Activated T-cell treated with anti-CD3 and anti-CD28 coated beads, Interleukin-2, amount 50 U/mL, for 72 hours (primary cell): ENCODE data around the gene CDC42BPB. TPM values are rescaled to one million over a fixed set of nuclear protein-coding genes. Genes with fewer than 3 reads are reported as not detected.

Experiments used
- ATAC-seq, 2 donors: fragments of 150-1000 bp; cut with Tn5 transposase; replicated peaks in 1 of 2; 2 replicates each; pipeline ENCODE4 v1.10.0; 2021; ENCODE audit warnings: moderate library complexity in 2 of 2, mild to moderate bottlenecking in 1 of 2
- DNase-seq, 2 donors: peaks; one replicate each; pipeline ENCODE4 v3.0.0; 2021 to 2022; ENCODE audit warnings: mixed read lengths in 1 of 2
- H3K27ac Mint-ChIP-seq: one replicate; pipeline ENCODE4 v1.8.0; 2022; ENCODE audit warnings: mild to moderate bottlenecking, moderate library complexity, mixed read lengths
- H3K27me3 Mint-ChIP-seq: one replicate; pipeline ENCODE4 v1.8.0; 2022; ENCODE audit warnings: low read depth, mixed read lengths
- H3K36me3 Mint-ChIP-seq, 2 donors: one replicate each; pipeline ENCODE4 v1.8.0; 2022; ENCODE audit warnings: mixed read lengths in 2 of 2, mild to moderate bottlenecking in 1 of 2; ENCODE audit not compliant: insufficient read depth in 2 of 2
- H3K4me1 Mint-ChIP-seq: one replicate; pipeline ENCODE4 v1.8.0; 2022; ENCODE audit warnings: low read depth, mixed read lengths
- H3K4me3 Mint-ChIP-seq, 2 donors: one replicate each; pipeline ENCODE4 v1.8.0; 2022; ENCODE audit warnings: mild to moderate bottlenecking in 2 of 2, mixed read lengths in 2 of 2, moderate library complexity in 2 of 2
- H3K9me3 Mint-ChIP-seq, 2 donors: one replicate each; pipeline ENCODE4 v1.8.0; 2022; ENCODE audit warnings: mixed read lengths in 2 of 2
- total RNA-seq, 2 donors: library from RNA; stranded (reverse); gene quantifications; one replicate each; pipeline ENCODE4 v1.2.3, GENCODE V29; 2022

The CDC42BPB gene
- total RNA-seq, 2 donors from 2014 or later = 3.7 to 5.4 TPM

DNA sequence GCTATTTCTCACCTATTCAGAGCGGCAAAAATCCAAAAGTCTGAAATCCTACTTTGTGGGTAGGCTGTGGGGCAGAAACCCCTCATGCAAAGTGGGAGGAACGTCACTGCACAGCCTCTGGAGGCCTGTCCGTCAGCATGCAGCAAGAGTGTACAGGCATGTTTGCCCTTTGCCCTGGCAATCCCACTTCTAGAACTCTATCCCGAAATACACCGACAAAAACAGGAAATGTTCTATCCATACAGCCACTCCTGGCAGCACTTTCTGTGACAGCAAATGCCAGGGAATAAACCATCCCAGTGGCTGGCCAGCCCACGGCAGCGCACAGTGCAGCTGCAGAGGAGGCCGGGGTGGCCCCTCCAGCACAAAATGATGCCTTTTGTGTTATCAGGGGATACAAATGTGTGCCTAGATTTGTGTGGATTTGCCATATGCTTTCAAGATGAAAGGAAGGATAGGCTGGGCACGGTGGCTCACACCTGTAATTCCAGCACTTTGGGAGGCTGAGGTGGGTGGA, 95.2 kb downstream of the CDC42BPB start:
- no peaks in the 10 kb centered on the region for H3K9me3 Mint-ChIP-seq
- DNase-seq = no peak
- no peaks in the 10 kb centered on the region for H3K27me3 Mint-ChIP-seq
- no peak for ATAC-seq
- no peak overlapping the region for H3K27ac Mint-ChIP-seq
- no peak overlapping the region for H3K4me3 Mint-ChIP-seq
- no peaks in the 10 kb centered on the region for H3K4me1 Mint-ChIP-seq
- H3K36me3 Mint-ChIP-seq = peaks cover 0 to 2% of the 10 kb centered on the region in 2 donors

DNA sequence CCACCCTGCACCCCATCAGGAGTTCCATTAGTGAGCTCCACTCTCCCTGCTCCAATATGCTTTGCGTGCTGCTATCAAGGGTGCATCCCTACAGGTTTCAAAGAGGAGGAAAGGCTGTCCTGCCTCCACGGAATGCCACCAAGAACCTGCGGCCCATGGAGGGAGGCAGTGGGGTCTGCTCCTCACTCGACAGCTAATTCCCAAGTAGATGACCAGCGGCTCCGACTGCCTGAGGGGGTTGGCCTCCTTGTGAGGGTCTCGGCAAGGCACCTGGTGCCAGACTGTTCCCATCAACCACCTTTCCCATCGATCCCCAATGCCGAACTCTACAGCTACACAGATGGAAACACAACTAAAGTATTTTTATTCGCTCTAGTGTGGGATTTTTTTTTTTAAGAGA, 98.9 kb downstream of the CDC42BPB start:
- ATAC-seq (no peak), DNase-seq (no peak)
- H3K4me3 Mint-ChIP-seq = no peak overlapping the region
- H3K4me1 Mint-ChIP-seq = no peaks in the 10 kb centered on the region
- H3K27ac Mint-ChIP-seq = no peak overlapping the region
- H3K27me3 Mint-ChIP-seq = no peaks in the 10 kb centered on the region
- H3K36me3 Mint-ChIP-seq = peaks cover 0 to 2% of the 10 kb centered on the region in 2 donors
- H3K9me3 Mint-ChIP-seq = no peaks in the 10 kb centered on the region

DNA sequence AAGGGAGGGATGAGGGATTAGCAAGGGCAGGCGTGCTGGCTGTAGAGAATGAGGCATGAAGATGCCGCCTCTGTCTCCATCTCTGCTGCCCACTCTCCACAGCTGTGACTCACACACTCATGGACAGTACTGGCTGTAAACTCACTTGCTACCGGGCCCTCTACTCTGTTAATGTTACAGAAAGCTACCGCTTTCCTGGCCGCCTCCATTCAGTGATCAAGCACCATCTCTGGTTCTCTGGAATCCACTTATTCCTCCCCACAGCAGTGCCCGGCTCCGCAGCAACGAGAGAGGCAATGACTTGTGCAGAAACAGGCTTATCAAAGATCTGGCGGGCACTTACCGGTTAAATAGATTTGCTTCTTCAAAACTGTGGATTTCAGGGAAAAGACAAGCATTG, 100.1 kb downstream of the CDC42BPB start:
- Mint-ChIP-seq H3K9me3 (no peaks in the 10 kb centered on the region), H3K4me1 (no peaks in the 10 kb centered on the region), H3K27ac (no peak overlapping the region), H3K27me3 (no peaks in the 10 kb centered on the region), H3K36me3 (peaks cover 0 to 2% of the 10 kb centered on the region in 2 donors), H3K4me3 (no peak overlapping the region)
- DNase-seq (no peak), ATAC-seq (no peak)

DNA sequence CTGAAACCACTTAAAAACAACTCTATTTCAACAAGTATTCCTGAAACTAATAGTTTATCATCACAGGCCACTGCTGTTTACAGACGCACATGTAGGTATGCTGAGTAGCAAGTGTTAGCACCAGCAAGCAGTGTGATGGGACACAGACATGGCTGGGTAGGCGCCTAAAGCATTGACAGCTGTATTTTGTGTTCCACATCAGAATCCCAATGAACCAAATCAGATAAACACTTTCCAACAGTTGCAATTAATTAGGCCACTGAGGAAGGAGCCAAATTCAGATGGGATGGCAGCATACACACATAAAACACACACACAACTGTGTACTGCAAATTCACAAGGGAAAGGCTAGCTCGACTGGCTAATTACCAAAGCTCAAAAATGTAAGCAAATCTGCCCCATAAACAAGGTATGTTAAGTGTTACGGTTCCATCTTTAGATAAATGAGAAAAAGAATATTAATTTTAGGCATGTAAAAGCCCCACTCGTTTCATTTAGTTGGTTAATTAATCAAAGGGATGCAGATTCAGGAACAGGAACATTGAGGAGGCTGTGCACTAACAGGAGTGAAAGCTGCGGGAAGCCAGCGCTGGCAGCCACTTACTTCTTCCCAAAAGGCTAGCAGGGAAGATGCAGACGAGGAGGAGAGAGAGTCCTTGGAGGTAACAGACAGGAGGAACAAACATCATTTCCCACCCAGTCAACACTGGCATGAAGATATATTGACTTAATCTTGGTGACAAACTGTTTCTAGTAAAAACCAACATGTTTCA, 101.5 kb downstream of the CDC42BPB start:
- ATAC-seq (no peak), DNase-seq (no peak)
- no peaks in the 10 kb centered on the region for H3K4me1 Mint-ChIP-seq
- no peak overlapping the region for H3K4me3 Mint-ChIP-seq
- no peaks in the 10 kb centered on the region for H3K9me3 Mint-ChIP-seq
- H3K27ac Mint-ChIP-seq = no peak overlapping the region
- H3K27me3 Mint-ChIP-seq = no peaks in the 10 kb centered on the region
- H3K36me3 Mint-ChIP-seq = peaks cover 0 to 2% of the 10 kb centered on the region in 2 donors

DNA sequence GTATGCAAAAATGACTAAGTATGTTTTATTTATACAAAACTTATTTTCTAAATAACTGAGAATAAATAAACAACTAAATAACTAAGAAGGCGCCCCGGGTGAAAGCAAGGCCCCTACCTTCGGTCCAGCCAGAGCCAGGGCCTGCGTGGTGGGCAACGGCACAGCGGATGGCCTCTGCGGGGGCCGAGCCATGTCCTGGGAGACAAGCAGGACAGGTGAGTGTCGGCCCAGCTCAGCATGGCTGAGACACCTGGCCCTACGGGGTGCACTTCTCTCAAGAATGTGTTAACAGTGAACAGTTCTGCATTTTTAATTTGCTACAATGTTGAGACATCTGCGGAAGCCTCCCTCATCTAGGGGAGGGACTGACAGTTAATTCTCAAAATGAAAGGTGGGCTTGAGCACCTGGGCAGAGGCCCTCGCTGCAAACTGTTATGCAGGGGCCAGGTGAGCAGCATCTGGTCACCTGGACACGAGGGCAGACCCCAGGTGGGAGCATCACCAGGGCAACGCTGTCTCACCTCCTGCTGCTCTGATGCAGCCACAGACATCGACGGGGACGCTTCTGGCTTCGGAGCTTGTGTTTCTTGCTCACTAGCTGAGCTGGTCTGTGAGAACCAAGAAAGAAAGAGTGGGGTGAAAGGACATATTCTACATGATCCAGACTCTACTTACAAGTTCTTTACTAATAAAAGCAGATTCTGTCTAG, 103.1 kb downstream of the CDC42BPB start:
- Mint-ChIP-seq H3K9me3 (no peaks in the 10 kb centered on the region), H3K27me3 (no peaks in the 10 kb centered on the region), H3K36me3 (no peaks in the 10 kb centered on the region), H3K27ac (no peak overlapping the region), H3K4me3 (no peak overlapping the region), H3K4me1 (peaks cover 5% of the 10 kb centered on the region)
- ATAC-seq (no peak), DNase-seq (no peak)

DNA sequence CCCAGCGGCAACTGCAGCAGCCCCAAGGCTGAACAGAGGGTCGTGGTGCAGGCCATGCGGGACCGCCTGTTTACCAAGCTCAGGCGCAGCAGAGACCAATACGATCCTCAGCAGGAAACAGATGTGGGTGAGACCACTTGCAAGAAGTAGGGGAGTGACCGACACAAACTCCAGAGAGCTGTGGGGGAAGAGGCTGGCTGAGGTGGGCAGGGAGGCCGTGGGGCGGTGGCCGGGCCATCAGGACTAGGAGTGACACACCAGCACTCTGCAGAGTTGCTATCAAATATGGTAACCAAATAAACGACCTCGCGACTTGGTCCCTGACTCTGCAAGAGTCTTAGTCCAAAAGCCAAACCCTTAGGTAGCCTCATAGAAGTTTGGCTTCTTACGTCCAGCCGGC, 104.2 kb downstream of the CDC42BPB start:
- no peaks in the 10 kb centered on the region for H3K36me3 Mint-ChIP-seq
- no peak overlapping the region for H3K4me3 Mint-ChIP-seq
- H3K27ac Mint-ChIP-seq = no peak overlapping the region
- ATAC-seq = no peak
- H3K9me3 Mint-ChIP-seq = no peaks in the 10 kb centered on the region
- DNase-seq = no peak
- no peaks in the 10 kb centered on the region for H3K27me3 Mint-ChIP-seq
- H3K4me1 Mint-ChIP-seq = peaks cover 11% of the 10 kb centered on the region

DNA sequence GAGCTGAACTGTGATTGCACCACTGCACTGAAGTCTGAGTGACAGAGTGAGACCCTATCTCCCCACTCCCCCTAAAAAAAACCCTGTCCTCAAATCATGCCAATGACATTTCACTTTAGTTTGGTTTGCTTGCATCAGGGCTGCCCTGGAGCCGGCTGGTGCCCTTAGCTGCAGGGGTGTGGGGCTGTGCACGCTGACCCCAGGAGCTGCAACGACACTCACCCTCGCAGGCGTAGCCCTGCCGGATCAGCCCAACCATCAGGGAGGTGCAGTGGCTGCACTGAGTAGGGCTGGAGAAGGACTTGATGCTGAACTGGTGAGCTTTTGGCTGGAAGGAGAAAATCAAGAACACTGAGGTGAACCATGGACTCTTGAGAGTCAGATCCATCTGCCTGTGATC, 105.1 kb downstream of the CDC42BPB start:
- no peaks in the 10 kb centered on the region for H3K36me3 Mint-ChIP-seq
- no peaks in the 10 kb centered on the region for H3K9me3 Mint-ChIP-seq
- H3K4me1 Mint-ChIP-seq = peaks cover 18% of the 10 kb centered on the region
- H3K27ac Mint-ChIP-seq = no peak overlapping the region
- DNase-seq (no peak), ATAC-seq (no peak)
- no peak overlapping the region for H3K4me3 Mint-ChIP-seq
- no peaks in the 10 kb centered on the region for H3K27me3 Mint-ChIP-seq

DNA sequence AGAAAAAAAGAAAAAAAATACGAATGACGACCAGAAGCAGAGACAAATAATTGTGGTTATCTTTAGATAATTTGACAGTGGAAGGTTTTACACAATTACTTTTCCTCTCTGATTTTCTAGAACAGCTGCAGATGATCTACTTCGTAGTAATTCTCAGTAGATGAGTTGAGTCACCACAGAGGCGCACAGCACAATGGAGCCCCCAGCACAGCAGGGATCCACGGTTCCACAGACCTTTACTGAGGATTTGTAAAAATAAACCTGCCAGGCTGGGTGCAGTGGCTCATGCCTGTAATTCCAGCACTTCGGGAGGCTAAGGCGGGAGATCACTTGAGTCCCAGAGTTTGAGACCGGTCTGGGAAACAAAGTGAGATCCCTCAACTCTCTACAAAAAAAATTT, 105.5 kb downstream of the CDC42BPB start:
- no peaks in the 10 kb centered on the region for H3K27me3 Mint-ChIP-seq
- no peak overlapping the region for H3K27ac Mint-ChIP-seq
- H3K4me3 Mint-ChIP-seq = no peak overlapping the region
- H3K4me1 Mint-ChIP-seq = peaks cover 22% of the 10 kb centered on the region
- H3K9me3 Mint-ChIP-seq = no peaks in the 10 kb centered on the region
- H3K36me3 Mint-ChIP-seq = no peaks in the 10 kb centered on the region
- no peak for ATAC-seq
- no peak for DNase-seq

DNA sequence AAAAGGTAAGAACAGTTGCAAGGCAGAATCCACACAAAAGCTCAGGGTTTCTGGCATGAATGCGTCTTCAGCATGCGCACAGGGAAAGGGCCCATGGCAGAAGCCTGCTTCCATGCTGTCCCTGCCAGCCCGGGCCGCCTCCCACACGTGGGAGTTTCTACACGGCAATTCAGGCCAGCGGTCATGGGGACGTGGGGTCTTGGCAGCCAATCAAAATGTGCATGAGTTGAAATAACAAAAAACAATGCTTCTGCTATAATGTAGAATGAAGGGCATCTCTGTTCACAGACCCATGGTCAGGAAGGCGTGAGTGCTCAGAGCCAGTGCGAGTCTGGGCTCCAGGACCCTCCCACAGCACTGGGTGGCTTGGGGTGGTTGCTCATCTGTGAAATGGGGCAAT, 106.3 kb downstream of the CDC42BPB start:
- ATAC-seq (no peak), DNase-seq (no peak)
- Mint-ChIP-seq H3K27me3 (no peaks in the 10 kb centered on the region), H3K36me3 (no peaks in the 10 kb centered on the region), H3K4me3 (no peak overlapping the region), H3K27ac (no peak overlapping the region), H3K9me3 (no peaks in the 10 kb centered on the region), H3K4me1 (peaks cover 28% of the 10 kb centered on the region)

DNA sequence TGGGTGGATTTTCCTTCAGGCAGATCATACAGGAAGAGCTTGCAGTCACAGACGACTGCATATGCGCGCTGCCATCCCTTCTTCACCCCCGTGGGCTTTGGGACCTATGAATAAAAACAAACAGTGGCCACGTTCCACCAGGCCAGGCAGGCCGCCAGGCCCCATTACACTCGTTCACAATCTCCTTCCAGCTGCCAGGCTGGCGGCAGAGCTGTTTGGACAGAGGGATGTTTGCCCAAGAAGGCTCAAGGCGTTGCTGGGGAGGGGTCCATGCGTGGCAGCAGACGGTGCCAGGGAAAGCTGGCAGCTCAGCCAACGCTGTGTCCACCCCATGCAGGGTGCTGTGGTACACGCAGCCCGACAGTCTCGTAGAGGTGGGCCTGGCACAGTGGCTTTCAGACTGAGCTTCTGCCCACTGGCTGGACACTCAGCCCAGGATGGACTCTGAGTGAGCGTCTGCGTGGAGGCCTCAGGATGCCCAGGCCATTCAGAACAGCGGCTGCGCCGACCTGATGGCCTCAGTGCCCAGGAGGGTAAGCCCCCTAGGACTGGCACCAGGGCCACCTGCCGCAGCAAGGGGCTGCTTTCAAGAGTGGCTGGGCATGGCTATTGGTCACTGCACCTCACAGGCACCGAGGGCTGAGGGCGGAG, 107.4 kb downstream of the CDC42BPB start:
- DNase-seq (no peak), ATAC-seq (no peak)
- Mint-ChIP-seq H3K4me3 (no peak overlapping the region), H3K4me1 (peaks cover 28% of the 10 kb centered on the region), H3K36me3 (no peaks in the 10 kb centered on the region), H3K9me3 (no peaks in the 10 kb centered on the region), H3K27ac (no peak overlapping the region), H3K27me3 (no peaks in the 10 kb centered on the region)

DNA sequence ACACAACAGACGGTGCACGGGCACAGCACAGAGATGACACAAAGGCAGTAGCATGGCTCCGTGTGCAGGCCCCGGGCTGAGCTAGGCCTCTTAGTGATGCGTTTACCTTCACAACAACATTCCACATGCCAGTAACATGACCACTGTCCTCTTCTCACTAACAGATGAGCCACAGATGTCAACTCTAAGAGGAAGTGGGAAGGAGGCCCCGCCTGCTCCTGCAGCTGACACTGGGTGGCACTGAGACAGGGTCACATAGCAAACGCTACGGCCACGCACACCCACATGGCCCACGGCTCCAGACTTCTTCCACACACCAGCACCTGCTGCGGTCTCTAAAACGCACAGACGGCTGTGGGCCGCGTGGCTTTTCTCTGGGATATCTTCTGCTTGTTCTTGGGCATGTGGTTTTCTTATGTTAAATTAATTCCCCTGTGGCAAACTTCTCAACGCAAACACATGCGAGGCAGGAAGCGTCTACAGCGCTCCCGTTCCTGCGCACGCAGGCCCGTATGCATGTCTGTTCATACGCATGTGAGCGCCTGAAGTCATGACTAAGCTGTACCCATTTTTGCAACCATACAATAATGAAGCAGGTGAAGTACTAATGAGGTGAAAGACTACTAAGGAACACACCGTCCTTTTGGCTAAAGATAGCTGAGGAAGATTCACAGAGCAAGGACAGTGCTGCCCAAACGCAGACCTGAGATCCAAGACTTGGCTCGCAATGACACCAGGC, 108.1 kb downstream of the CDC42BPB start:
- ATAC-seq (peak; percentile 84 to 86), DNase-seq (peak; percentile 41 to 45)
- Mint-ChIP-seq H3K4me1 (peaks cover 28% of the 10 kb centered on the region), H3K9me3 (no peaks in the 10 kb centered on the region), H3K4me3 (peak overlapping the region; percentile 3 to 41), H3K27ac (peak overlapping the region; percentile 86), H3K27me3 (no peaks in the 10 kb centered on the region), H3K36me3 (no peaks in the 10 kb centered on the region)

DNA sequence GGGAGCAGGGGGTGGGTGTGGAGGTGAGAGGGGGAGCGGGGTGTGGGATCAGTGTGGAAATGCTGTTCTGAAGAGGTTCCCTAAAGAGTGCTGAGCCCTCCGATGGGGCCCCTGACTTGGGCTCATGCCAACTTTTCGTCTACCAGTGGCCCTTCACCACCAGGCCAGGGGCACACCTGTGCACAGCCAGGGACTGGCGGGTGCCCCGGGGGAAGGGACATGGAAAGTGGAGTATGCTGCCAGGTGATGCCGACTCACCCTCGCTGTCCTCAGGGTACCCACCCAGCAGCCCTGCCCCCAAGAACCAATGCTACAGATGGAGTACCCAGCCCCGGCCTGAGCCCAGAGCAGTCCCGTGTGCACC, 108.7 kb downstream of the CDC42BPB start:
- no peaks in the 10 kb centered on the region for H3K27me3 Mint-ChIP-seq
- peak overlapping the region in 1 of 2 donors; percentile 3 for H3K4me3 Mint-ChIP-seq
- no peaks in the 10 kb centered on the region for H3K36me3 Mint-ChIP-seq
- peaks cover 28% of the 10 kb centered on the region for H3K4me1 Mint-ChIP-seq
- DNase-seq = no peak
- no peak overlapping the region for H3K27ac Mint-ChIP-seq
- no peak for ATAC-seq
- no peaks in the 10 kb centered on the region for H3K9me3 Mint-ChIP-seq
